ENCODE results near the gene RXRA.

GRCh38 chr9:134420974-134421432 lies 94.7 kb downstream of the RXRA start:
- no peak for TF ChIP-seq CTCF (IDR thresholded peaks at IDR 0.05; ENCODE audit: poor library complexity, severe bottlenecking)
- TF ChIP-seq EP300 (conservative IDR thresholded peaks at IDR 0.05; ENCODE audit: poor library complexity, severe bottlenecking): no peak
- TF ChIP-seq EZH2 (IDR thresholded peaks at IDR 0.05; ENCODE audit: borderline replicate concordance, insufficient read depth, low read length, poor library complexity, severe bottlenecking): no peak
- no peak for TF ChIP-seq POLR2AphosphoS5 (IDR thresholded peaks at IDR 0.05)
- no peak for TF ChIP-seq TAF1 (IDR thresholded peaks at IDR 0.05; ENCODE audit: low read depth)
- TF ChIP-seq, protein P1, sequence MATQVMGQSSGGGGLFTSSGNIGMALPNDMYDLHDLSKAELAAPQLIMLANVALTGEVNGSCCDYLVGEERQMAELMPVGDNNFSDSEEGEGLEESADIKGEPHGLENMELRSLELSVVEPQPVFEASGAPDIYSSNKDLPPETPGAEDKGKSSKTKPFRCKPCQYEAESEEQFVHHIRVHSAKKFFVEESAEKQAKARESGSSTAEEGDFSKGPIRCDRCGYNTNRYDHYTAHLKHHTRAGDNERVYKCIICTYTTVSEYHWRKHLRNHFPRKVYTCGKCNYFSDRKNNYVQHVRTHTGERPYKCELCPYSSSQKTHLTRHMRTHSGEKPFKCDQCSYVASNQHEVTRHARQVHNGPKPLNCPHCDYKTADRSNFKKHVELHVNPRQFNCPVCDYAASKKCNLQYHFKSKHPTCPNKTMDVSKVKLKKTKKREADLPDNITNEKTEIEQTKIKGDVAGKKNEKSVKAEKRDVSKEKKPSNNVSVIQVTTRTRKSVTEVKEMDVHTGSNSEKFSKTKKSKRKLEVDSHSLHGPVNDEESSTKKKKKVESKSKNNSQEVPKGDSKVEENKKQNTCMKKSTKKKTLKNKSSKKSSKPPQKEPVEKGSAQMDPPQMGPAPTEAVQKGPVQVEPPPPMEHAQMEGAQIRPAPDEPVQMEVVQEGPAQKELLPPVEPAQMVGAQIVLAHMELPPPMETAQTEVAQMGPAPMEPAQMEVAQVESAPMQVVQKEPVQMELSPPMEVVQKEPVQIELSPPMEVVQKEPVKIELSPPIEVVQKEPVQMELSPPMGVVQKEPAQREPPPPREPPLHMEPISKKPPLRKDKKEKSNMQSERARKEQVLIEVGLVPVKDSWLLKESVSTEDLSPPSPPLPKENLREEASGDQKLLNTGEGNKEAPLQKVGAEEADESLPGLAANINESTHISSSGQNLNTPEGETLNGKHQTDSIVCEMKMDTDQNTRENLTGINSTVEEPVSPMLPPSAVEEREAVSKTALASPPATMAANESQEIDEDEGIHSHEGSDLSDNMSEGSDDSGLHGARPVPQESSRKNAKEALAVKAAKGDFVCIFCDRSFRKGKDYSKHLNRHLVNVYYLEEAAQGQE (IDR thresholded peaks at IDR 0.05; ENCODE audit: borderline replicate concordance): no peak
- TF ChIP-seq SMC3 (conservative IDR thresholded peaks at IDR 0.05; ENCODE audit: poor library complexity): no peak
